ENCODE data around the gene PLK5.

GRCh38 chr19:1523412-1524286 lies at the start of gene PLK5:
- no peak for TF ChIP-seq POLR2A (IDR thresholded peaks at IDR 0.05)
- no peak for TF ChIP-seq CTCF (IDR thresholded peaks at IDR 0.05)

Data from transverse colon (tissue), 3 donors.